Right ventricle myocardium superior (tissue), 1 donor: Measurements from ENCODE around the gene RAB11A. TPM values are rescaled to one million over a fixed set of nuclear protein-coding genes. Genes with fewer than 3 reads are reported as not detected.

ENCODE experiments used
- ATAC-seq: fragments of 200-7000 bp; cut with Tn5 transposase; one replicate; pipeline ENCODE4 v1.9.1; 2020; ENCODE audit warnings: mild to moderate bottlenecking; ENCODE audit not compliant: poor library complexity
- DNase-seq: peaks from one replicate; pipeline ENCODE4 v3.0.0-alpha.2; 2020
- intact Hi-C: fragments of 100-400 bp; cut with DNase I; formaldehyde crosslinking; loops from one replicate; pipeline ENCODE4 v1.11.2; 2022
- total RNA-seq: library from RNA; stranded (reverse); fragmentation: NEBNext Ultra II Directional; extraction: Animal tissue kit (Norgen Biotek cat#: 25700); gene quantifications from one replicate; pipeline ENCODE4 v1.2.1, GENCODE V29; 2021
- donor health status: DM: no; HTN: yes; CAD: no; lungs with severe emphysema.

RAB11A gene
- total RNA-seq, 1 donor from 2014 or later: 142 TPM

DNA sequence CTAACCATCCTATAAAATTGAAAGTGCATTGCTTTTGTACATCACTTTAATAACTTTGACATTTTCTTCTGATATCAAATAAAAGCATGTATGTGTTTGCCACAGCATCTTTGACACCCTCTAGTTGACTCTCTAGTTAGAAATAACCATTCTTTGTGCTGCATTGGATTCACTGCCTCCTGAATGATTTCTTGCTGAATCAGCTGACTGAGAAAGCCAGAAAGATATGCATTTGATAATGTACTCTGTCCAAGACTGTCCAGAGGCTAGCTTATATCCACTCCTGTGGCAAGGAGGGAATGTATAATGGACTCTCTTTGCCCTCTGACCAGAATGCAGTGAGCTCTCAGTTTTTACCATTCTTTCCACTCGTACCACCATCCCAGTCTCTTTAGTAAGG lies 6.2 kb downstream of the RAB11A start:
- intact Hi-C loops: no loop called here
- no peak for DNase-seq
- no peak for ATAC-seq

DNA sequence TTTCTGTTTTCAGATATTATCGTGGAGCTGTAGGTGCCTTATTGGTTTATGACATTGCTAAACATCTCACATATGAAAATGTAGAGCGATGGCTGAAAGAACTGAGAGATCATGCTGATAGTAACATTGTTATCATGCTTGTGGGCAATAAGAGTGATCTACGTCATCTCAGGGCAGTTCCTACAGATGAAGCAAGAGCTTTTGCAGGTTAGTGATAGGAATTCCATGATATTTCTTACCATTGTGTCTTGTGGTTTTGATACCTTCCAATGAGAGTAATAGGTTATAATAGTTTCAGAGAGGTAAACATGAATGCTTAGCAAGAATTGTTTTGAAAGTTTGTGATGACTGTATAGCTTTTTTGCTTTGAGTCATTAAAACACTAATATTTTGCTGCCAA lies 8.5 kb downstream of the RAB11A start:
- intact Hi-C loops: no loop called here
- DNase-seq (no peak), ATAC-seq (no peak)

DNA sequence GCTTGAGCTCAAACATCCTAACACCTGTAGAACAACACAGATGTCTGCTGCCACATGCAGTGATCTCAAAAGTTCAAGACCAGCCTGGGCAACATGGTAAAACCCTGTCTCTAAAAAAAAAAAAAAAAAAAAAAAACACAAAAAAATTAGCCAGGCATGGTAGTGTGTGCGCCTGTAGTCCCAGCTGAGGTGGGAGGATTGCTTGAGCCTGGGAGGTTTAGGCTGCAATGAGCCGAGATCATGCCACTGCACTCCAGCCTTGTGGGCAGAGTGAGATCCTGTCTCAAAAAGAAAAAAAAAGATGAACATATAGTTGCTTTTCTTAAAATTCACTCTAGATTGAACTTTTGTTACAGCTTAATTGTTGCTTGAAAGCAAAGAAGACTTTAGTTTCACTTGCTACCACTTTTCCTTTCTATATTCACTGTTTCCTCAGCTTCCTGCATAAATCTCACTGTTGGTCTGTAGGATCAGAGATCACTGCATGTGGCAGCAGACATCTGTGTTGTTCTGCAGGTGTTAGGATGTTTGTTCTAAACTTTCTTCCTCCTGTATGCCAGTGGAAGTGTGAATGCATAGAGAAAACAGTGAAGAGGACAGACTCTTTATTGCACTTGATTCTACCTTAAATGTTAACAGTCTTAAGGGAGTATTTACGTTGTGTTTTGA lies 12.6 kb downstream of the RAB11A start:
- no peak for DNase-seq
- intact Hi-C loops: no loop called here
- no peak for ATAC-seq

DNA sequence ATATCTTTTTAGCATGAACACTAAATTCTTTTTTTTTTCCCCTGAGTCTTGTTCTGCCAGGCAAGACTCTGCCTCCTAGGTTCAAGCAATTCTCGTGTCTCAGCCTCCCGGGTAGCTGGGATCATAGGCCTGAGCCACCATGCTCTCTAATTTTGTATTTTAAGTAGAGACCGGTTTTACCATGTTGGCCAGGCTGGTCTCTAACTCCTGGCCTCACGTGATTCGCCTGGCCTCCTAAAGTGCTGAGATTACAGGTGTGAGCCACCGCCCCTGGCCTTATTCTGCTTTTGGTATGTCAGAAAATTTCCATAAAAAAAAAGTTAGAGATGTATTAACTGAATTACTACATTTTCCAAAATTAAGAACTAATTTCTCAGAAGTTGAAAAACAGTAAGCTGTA lies 14.3 kb downstream of the RAB11A start:
- intact Hi-C loops: no loop called here
- DNase-seq (no peak), ATAC-seq (no peak)

DNA sequence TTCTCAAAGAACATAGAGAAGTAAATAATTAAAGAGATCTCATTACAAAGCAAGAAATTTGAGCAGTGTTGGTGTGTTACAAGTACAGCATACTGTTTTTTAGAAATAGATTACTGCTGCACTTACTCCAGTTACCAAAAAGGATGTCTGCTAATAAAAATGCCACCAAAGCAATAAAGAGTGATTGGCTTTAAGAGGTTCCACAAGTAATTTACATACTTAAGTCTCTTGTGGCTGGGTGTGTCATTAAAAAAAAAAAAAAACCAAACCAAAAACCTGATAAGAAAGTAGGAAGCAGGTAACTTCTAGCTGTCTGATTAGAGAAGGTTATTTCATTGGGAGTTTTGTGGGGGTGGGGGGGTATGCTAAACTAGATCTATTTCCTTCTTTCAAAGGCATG lies 15.2 kb downstream of the RAB11A start:
- no peak for ATAC-seq
- no peak for DNase-seq
- intact Hi-C loops: no loop called here

DNA sequence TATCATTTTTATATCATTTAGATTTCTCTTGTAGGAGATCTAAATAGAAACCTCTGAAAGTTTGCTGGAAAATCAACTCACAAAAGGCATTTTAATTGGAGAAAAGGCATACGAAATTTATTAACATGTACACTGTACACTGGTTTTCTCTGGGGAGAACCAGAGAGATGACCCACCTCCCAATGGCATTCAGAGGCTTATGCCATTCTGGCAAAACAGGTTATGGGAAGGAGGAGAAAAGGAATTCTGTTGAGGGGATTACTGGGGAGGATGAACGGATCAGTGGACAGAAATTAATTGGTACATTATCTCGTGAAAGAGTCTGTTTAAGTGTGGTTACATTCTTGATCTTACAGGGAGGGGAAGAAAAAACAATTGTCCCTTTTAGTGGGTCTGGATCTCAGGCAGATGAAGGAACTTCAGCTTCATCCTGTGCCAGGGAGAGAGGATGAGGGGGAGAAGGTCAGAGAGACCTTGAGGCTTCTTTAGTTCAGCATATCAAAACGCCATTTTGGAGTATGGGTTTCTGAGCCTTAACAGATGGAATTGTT lies 16.5 kb downstream of the RAB11A start:
- intact Hi-C loops: no loop called here
- DNase-seq (no peak), ATAC-seq (no peak)

DNA sequence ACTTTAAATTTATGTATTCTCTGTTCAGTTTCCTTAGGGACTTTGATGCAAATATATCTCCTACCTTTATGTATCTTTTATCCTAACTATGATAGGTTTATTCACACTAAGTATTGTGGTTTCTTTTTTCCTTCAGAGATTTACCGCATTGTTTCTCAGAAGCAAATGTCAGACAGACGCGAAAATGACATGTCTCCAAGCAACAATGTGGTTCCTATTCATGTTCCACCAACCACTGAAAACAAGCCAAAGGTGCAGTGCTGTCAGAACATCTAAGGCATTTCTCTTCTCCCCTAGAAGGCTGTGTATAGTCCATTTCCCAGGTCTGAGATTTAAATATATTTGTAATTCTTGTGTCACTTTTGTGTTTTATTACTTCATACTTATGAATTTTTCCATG lies 18.3 kb downstream of the RAB11A start:
- DNase-seq (no peak), ATAC-seq (no peak)
- intact Hi-C loops: no loop called here

DNA sequence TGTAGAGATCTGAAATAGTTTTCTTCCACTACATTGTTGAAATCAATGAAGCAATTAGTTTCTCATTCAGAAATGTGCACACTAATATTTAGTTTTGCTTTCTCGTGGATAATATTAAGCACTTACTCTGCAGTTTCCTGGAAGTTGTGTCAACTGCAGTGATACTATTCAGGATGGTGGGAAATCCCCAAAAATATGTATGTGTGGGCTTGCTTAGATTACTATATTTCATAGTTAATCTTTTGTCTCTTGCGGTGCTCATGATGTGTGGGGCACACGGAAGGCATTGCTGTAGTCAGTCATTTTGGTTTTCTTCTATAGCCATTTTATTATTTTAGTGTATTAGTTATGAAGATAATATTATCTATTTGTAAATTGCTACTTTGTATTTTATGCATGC lies 19.7 kb downstream of the RAB11A start:
- intact Hi-C loops: no loop called here
- ATAC-seq (no peak), DNase-seq (no peak)

DNA sequence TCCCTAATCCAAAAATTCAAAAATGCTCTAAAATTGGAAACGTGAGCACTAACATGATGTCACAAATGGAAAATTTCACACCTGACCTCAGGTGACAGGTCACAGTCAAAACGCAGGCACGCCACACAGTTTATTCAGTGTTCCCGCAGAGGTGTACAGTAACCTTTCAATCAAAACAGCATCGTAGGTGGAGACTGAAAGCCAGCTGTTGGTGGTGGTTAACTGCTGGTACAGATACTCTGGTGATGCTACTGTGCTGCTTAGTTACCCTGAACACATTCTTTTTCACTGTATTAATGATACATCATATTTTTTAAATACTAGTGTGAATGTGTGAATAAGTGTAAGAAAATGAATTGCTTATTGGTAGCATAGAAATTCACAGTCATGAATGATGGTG lies 23.8 kb downstream of the RAB11A start:
- intact Hi-C loops: no loop called here
- no peak for ATAC-seq
- no peak for DNase-seq

DNA sequence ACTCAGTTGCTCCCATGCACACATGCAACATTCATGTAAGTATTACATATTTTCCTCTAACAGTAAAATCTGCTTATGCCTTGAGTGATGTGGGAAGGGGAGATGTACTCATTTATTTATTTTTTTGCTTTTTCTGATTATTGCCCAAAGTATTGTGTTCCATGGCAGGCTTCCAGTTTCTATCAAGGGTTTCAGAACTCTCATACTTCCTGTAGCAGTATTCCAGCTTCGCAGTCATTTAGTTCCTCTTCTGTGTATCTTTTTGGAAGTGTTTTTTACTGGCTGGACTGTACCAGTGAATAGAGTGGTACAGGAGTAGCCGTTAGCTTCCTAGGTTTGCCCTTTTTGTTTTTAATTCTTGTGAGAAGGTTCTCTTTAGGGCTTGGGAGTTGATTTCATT lies 26.9 kb downstream of the RAB11A start:
- intact Hi-C loops: no loop called here
- ATAC-seq (no peak), DNase-seq (no peak)

DNA sequence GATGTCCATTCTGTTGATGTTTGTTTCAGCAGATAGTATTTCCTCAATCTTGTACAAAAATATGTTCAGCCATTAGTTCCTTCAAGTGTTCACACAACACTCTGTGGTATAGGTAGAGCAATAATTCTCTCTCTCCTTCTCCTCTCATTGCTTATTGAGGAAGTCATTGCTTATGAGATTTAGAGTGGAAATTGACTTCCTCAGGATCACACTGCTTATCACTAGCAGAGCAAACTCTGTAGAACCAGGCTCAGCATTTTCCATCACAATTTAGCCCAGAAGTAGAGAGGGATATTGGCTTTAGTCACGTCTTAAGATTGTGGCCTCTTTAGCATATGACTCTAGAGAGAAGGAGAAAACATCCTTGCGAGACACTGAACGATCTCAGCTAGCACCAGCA lies 31.2 kb downstream of the RAB11A start:
- ATAC-seq (no peak), DNase-seq (no peak)
- intact Hi-C loops: no loop called here

DNA sequence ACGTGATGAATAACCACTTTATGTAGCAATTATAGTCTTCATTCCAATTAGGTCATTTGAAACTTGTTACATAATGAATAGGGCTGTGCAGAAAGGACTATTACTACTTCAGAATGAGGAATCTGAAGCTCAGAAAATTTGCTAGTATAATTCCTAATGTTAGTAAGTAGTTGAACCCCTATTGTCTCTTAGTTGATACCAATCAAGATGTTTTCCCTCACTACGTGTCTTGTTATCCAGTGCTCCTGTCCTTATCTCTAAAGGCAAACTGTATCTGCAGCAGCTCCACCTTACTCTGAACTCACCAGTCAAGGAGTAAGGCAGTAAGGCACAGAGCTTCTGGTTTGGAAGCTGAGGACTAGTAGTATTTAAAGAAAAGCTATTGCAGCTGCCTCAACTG lies 32.0 kb downstream of the RAB11A start:
- DNase-seq (no peak), ATAC-seq (no peak)
- intact Hi-C loops: no loop called here

DNA sequence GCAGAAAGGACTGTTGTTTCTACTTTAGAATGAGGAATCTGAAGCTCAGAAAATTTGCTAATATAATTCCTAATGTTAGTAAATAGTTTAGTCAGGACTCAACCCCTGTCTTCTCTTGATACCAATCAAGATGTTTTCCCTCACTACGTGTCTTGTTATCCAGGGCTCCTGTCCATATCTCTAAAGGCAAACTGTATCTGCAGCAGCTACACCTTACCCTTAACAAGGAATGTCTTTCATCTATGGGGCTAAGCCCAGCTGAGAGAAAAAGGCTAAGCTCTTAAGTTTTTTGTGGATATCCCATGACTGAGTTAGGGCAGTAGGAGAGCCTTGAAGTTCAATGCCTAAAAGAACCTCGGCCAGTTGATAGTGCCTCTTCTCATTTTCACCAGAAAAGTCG lies 32.5 kb downstream of the RAB11A start:
- ATAC-seq: no peak
- DNase-seq: no peak
- intact Hi-C loops: no loop called here

DNA sequence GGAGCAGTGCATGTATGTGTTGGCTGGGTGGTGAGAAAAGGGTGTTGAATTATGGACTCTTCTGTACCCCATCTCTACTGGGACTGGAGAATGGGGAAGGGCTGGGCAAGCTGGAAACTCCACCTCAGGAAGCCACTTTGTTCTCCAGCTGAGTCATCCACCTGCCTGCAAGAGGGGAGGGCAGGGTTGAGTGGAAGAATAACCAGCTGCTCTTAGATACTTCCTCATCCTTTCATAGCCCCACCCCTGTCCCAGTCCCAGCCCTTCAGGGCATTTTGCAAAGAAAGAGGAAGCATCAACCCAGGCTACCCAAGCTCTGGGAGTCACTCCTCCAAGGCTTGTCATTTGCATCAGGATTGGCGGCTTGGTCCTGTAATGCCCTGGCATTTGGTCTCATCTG lies 33.1 kb downstream of the RAB11A start:
- DNase-seq: peak; percentile 63
- intact Hi-C loops: no loop called here
- peak; percentile 81 for ATAC-seq

DNA sequence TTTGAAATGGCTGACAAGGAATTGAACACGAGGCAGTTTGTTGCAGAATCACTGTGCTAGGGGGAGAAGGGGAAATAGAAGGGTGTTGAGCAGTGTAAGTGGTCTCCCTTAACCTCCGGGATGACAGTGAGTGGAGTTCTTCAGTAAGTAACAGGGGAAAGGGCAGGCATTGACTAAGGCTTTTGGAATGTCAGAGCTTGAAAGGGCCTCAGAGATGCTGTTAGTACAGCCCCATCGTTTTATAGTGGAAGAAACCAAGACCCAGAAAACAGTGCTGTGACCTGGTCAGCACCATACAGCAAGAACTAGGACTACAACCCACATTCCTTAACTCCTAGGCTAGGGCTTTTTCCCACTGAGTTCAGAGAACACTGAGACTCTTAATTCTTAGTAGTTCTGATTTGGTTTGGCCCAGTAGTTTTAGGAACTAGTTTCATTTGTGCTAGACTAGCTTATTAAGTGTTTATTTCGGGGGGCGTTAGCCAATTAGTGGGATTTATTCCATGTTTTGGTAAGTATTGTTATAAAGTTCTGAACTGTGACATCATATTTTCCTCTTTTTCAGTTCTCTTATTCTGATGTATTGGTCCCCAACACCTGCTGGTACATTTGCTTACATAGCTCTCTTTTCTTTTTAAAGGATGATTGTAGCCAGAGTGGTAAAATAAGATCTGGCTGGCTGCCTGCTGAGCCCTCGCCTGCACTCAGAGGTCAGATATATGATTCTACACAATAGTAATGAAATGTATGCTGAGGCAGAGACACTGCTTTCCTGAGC lies 34.2 kb downstream of the RAB11A start:
- DNase-seq (no peak), ATAC-seq (no peak)
- intact Hi-C loops: no loop called here

DNA sequence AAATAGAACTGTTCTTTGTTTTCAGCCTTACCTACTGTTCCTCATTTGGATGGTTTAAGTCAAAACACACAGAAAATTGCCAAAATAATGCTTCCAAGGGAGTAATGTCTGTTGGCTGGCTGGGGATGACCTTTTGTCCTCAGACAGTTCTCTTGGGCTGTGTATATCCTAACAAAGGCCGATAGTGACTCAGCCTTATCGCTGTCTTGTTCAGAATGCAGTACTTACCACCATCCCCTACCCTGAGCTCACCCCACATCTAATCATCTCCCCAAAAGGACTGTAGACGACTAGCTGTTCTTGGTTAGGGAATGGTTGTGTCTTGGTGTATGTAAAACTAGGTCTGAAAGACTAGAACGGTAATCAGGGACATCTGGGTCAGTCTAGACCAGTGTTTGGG lies 35.0 kb downstream of the RAB11A start:
- ATAC-seq (no peak), DNase-seq (no peak)
- intact Hi-C loops: no loop called here

DNA sequence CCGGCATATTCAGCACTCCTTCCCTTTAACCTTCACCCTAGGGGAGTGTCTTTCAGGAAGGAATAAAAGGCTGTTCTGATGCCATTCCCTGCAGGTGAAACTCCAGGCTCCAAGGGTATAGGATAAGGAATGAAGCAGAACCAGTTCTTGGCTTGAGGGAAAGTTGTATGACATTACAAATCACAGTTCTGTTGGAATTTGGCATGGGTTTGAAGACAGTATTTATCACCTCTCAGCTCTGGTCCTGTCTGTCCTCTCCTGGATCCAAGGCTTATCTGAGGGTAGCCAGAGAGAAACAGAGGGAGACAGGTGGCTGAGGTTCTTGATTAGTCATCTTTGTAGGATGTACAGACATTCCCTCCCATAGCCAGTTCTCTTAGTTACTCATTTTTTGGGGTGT lies 37.1 kb downstream of the RAB11A start:
- DNase-seq: no peak
- ATAC-seq: no peak

DNA sequence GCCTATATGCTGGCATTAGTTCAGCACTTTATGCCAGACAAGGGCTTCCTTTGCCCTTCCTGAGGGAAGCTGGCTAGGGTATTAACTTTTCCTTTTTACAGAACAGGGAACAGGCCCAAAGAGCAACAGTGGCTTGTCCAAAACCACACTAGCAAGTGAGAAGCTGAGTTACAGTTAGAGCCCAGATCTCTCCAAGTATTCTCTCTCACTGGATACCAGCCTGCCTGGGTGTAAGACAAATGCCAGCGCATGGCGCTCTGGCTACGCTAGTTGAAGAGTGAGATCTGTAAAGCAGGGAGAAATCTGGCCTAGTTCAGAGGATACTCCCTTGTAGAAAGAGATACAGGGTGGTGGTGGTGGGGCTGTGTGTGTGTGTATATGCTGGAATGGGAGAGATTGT lies 38.4 kb downstream of the RAB11A start:
- intact Hi-C loops: no loop called here
- DNase-seq (no peak), ATAC-seq (no peak)

More for the DNA sequence above, 37.1 kb downstream of the RAB11A start:
- intact Hi-C loops: no loop called here

DNA sequence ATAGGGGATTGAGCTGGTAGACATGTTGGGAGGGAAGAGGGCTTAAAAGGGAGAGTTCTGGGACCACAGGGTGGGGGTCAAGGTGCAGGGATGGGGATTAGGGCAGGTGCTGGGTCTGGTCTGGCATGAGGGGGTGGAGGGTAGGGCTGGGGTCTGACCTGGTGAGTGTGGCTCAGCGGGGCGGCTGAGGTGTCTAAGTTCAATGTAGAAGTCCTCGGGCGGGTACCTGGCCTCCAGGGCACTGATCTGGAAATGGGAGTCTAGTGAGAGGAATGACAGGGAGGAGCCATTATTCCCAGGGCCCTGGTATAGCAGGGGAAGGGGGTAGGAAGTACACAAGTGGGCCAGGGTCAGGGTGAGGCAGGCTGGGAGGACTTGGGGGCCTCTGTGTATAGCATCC lies 39.6 kb downstream of the RAB11A start:
- intact Hi-C loops: no loop called here
- ATAC-seq (no peak), DNase-seq (no peak)

DNA sequence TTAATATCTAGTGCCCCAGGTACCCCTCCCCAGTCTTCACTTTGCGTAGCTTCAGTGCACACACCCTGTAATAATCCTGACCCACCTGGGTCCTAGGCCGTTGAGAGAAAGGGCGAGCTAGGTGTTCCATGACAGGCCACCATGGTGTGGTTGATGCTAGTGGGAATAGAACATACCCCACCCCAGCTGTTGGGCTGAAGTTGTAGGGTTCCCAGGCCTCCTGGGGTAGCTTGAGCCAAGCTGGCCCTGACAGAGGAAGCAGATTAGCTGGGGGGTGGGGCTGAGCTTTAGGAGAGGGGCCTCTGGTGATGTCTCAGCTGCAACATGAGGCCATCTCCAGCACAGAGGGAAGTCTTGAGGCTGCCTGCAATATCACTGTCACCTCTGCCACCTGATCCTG lies 40.5 kb downstream of the RAB11A start:
- intact Hi-C loops: no loop called here
- DNase-seq (no peak), ATAC-seq (no peak)
